ENCODE results near the gene TSSK2.
"Not testable (repeated sequence)": the region's sequence is repeated elsewhere in the genome, so short reads cannot be mapped to it uniquely, and the experiment has no call there.

TSSK2 gene

DNA sequence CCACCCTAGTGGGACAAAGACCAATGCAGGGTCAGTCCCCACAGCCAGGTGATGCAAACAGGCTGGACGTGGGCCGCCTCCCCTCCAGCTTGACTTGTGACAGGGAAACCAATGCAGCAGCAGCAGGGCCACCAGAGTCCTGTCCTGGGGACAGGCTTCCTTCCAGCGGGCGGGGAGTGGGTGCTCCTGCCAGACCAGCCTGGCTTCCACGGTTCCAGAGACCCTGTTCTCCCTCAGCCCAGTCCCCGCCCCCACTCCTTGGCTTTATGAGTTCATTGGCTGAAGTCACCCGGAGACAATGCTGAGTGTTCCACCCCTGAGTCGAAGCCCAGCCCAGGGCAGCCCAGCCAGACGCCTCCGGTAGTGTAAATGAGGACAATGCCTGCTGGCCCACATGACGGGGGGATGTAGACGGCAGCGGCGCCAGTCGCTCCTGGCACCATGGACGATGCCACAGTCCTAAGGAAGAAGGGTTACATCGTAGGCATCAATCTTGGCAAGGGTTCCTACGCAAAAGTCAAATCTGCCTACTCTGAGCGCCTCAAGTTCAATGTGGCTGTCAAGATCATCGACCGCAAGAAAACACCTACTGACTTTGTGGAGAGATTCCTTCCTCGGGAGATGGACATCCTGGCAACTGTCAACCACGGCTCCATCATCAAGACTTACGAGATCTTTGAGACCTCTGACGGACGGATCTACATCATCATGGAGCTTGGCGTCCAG, at the start of gene TSSK2:
TSSK2 (plus strand) TSS at position 350 of the 726 bp plus-strand sequence; CDS start at position 442, 92 bp downstream.
- DNase-seq, result no peak

DNA sequence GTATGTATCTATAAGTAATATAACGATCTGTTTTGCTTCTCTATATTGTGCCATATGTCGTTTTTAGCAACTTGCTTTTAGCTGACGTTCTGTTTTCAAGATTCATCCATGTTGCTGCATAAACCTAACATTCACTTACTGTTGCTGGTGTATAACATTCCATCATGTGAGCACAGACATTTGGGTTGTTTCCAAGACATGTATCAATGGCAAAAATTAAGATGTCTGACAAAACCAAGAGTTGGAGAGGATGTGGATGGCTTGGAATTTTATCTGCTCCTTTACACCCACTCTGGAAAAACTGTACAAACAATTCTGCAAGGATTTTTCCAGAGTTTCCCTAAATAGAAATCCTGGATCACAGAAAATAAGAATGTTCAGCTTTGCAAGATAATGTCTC, 49.8 kb upstream of the TSSK2 start:
- DNase-seq, result no peak

DNA sequence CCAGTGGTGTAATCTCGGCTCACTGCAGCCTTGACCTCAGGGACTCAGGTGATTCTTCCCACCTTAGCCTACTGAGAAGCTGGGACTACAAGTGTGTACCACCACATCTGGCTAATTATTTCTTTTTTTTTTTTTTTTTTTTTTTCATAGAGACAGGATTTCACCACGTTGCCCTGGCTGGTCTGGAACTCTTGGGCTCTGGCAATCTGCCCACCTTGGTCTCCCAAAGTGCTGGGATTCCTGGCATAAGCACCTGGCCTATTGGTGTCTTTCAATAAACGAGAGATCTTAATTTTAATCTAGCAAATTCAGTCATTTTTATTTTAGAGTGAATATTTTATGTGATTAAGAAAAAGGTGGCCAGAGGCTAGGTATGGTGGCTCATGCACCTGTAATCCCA, 49.0 kb upstream of the TSSK2 start:
- DNase-seq, result no peak

DNA sequence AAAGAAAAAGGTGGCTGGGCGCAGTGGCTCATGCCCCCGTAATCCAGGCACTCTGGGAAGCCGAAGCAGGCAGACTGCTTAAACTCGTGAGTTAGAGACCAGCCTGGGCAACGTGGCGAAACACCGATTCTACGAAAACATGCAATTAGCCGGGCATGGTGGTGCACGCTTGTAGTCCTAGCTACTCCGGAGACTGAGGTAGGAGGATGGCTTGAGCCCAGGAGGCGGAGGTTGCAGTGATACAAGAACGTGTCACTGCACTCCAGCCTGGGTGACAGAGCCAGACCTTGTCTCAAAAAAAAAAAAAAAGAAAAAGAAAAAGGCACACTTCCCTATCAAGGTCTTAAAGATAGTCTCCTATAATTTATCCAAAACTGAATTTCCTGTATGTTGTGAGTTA, 48.3 kb upstream of the TSSK2 start:
- no peak for DNase-seq

DNA sequence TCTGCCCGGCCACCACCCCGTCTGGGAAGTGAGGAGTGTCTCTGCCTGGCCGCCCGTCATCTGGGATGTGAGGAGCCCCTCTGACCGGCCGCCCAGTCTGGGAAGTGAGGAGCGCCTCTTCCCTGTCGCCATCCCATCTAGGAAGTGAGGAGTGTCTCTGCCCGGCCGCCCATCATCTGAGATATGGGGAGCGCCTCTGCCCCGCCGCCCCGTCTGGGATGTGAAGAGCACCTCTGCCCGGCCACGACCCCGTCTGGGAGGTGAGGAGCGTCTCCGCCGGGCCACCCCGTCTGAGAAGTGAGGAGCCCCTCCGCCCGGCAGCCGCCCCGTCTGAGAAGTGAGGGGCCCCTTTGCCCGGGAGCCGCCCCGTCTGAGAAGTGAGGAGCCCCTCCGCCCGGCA, 47.0 kb upstream of the TSSK2 start:
- not testable (repeated sequence) for DNase-seq

DNA sequence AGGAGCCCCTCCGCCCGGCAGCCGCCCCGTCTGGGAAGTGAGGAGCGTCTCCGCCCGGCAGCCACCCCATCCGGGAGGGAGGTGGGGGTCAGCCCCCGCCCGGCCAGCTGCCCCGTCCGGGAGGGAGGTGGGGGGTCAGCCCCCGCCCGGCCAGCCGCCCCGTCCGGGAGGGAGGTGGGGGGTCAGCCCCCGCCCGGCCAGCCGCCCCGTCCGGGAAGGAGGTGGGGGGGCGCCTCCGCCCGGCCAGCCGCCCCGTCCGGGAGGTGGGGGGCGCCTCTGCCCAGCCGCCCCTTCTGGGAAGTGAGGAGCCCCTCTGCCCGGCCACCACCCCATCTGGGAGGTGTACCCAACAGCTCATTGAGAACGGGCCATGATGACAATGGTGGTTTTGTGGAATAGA, 46.5 kb upstream of the TSSK2 start:
- DNase-seq, result not testable (repeated sequence)

DNA sequence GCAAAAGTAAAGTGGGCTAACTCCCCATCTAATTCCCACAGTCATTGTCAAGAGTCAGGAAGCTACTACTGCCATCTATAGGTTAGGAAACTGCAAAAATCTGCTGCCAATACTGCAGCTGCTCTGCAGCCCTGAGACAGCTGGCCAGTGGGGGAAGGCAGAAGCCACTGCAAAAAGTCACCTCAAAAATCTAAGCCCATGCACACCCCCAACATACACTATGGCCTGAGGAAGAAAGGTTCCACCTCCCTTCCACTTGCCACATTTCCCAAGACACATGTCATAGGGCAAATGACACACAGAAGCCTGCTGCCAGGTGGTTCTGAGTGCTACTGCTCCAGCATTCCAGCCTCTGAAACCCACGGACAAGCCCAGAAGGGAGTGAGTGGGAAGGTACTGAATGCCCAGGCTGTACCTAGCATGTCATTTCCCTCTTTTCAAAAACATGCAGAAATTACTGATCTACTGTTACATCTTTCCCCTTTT, 45.8 kb upstream of the TSSK2 start:
- no peak for DNase-seq

DNA sequence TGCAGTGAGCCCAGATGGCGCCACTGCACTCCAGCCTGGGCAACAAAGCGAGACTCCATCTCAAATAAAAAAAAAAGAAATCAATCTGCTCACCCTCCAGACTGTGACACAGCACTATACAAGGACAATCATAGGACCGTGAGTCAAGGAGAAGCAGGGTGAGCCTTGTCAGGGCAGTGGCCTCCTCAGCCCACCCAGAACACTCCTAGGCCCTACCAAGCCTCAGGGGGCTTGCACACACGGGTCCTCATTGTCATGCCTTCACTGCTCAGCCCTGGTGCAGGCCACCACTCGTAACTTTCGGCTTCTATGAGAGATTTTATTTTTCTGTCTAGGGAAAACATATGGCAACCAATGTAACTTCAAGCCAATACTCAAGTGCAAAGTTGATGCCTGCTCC, 44.7 kb upstream of the TSSK2 start:
- no peak for DNase-seq

DNA sequence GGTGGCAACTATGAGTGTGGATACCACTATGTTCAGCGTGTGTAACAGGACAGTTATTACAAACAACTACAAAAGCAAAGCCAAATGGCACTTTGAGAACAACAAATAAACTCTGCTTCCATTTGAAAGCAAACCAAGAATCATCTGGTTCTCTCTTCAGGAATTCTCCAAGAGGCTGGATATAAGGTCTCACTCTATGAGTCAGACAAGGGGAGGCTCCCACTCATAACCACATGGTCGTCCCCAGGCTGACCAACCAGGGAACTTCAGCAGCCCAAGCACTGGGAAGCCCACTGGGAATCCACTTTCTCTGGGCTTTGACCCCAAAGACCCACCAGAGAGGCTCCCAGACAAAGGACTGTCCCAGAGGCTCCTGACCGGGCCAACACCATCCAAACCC, 44.2 kb upstream of the TSSK2 start:
- DNase-seq, result no peak

DNA sequence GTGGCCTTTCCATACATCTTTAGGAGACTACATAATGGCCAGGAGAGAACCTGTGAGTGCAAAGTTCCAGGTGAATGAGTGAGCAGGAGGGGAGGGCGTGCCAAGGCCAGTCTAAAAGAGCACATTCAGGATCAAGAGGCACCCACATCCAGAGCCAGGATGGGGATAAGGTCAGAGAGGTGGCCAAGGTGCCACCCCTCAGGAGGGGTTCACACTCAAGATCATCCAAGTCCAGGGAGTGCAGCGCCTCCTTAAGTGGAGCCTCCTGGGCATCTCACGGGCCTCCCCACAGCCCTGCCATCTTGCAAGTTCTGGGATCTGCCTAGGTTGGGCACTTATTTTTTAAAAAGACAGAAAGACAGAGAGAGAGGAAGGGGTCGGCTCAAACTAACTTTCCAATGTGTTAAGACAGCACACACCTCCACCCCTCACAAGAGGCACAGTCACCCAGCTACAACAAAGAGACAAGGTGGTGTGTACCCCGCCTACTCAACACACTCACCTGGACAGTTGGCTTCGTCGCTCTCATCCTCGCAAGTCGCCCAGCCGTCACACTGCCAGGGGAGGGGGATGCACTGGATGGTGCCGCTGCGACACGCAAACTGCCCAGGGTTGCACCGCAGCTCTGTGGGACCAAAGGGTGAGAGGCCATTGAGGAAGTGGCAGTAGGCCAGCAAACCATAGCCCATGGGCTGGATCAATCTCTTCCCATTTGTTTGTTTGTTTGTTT, 42.1 kb upstream of the TSSK2 start:
- no peak for DNase-seq

DNA sequence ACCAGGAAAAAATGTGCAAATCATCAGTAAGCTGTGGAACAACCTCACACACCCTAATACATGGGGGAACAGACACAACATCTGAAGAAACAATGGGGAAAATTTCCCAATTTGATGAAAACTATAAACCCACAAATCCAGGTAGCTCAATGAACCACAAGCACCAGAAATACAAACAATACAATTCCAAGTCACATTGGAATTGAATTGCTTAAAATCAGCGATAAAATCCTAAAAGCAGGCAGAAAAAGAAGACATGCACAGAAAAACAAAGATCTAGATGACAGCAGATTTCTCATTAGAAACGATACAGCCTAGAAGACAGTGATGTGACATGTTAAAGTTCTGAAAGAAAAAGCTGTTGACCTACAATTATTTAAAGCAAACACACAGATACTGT, 40.9 kb upstream of the TSSK2 start:
- no peak for DNase-seq

DNA sequence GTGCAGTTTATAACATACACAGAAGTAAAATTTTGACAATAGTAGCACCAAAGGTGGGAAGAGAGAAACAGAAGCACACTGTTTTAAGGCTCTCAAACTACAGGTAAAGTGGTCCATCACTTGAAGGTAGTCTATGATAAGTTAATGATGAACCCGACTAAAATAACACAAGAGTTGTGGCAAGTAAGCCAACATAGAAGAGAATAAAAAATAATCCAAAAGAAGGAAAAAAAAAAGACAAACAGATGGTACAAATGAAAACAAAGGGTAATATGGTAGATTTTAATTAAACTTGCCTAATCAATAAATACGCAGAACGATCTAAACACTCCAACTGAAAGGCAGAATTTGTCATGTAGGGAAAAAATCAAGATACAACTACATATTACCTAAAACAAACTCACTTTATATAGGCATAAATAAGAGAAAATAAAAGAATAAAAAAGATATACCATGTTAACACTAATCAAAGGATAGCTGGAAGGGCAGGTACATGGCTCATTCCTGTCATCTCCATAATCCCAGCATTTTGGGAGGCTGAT, 40.5 kb upstream of the TSSK2 start:
- DNase-seq, result no peak

DNA sequence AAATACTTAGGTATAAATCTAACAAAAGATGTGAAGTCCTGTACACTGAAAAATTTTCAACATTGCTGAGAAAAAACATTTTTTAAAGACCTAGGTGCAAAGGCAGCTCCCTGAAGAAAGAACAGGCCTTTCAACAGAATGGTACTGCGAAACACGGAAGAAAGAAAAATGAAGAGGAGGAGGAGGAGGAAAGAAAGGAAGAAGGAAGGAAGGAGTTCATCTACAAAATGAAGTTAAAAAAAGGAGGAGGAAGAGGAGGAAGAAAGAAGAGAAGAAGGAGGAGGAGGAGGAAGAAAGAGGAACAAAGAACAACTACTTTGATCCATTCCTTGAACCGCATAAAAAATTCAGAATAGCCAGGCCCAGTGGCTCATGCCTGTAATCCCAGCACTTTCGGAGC, 38.4 kb upstream of the TSSK2 start:
- DNase-seq, result no peak

DNA sequence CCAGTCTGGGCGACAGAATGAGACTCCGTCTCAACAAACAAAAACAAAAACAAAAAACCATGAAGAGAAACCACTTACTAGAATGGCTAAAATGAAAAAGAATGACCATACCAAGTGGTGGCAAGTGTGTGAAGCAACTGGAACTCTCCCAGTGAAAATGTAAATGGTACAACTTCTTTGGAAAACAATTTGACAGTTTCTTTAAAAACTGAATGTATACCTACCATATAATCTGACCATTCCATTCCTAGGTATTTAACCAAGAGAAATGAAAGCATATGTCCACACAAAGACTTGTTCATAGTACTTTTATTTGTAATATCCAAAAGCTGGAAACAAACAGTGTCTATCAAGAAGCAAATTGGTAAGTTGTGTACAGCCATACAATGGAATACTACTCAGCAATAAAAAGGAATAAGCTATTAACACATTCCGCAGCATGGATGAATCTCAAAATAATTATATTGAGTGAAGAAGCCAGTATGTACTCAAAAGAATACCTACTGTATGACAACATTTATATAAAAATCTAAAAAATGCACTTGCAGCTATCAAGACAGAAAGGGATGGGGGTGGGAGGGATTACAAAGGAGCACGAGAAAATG, 36.6 kb upstream of the TSSK2 start:
- no peak for DNase-seq

DNA sequence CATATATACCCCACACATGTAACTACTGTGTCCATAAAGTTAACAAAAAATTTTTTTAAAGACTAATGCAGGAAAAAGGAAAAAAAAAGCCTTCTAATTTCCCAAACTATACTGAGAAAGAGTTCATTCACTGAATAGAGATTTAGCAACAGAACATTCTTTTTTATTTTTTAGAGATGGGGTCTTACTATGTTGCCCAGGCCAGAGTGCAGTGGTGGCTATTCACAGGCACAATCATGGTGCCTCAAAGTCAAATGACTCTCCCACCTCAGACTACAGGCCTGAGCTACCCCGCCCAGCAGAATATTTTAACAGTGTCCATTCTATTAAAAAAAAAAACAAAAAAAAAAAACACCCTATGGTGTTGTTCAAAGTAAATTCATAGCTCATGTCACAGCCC, 34.6 kb upstream of the TSSK2 start:
- DNase-seq, result no peak

DNA sequence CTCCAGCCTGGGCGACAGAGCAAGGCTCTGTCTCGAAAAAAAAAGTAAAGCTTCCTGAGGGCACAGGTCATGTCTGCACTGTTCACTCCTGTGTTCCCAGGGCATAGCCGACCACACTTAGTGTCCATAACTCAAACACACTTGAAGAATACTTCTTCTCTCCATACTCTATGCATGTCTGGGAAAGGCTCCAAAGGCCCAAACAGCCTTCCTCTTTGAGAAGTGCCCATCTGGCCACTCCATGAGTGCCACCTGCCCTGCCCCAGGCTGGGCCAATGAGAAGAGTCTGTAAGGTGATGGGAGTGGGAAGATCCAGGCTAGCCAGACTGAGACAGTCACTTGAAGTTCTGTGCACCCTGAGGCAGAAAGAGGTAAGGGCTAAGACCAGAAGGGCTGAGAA, 33.6 kb upstream of the TSSK2 start:
- no peak for DNase-seq

DNA sequence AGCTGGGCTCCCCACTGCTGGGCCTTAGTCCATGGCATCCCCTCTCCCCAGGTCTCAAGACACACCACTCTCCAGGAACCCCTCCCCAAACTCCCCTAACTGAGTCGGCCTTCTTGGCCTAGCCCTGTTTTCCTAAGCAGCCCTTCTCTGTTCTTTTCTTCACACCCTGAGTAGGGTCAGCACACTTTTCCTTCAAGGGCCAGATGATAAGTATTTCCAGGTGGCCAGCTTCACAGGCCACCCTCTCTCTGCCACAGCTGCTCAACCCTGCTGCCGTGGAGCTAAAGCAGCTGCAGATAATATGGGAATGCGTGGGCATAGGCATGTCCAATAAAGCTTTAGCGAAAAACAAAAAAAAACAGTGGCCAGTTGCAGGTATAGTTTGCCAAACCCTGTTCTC, 33.0 kb upstream of the TSSK2 start:
- DNase-seq, result no peak

DNA sequence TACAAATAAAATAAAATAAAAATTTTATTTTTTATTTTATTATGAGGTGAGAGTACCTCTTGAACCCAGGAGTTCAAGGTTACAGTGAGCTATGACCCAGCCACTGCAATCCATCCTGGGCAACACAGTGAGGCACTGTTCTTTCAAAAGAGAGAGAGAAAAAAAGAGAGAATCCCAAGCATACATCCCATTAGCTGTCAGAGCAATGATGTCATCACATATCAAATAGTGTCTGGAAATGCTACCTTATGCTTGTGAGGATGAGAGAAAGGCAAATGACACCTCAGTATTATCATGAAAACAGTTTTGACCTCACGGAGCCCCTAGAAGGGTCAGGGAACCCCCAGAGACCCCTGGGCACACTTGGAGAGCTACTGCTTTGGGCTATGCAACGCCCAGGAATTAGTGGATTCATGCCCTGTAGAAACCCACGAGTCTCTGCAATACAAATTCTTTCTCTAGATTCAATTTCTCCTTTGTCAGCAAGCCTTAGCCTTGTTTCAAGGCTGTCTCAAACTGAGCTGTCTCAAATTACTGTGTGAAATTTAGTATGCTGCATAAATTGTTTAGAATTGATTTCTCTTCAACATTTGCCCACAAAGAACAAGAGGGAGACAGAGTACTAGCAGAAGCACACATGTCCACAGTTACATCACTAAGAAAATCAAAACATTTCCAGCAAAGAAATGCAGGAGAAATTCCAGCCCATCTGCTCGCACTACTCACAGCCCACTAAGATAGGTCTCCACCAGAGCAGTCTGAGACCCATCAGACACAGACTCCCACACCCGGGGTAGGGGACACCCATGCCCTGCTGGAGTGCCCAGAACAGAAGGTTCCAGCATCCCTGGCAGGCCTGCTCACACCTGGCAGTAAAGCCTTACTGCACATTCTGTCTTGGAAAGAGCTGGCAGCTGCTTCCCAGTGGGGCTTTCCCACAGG, 27.0 kb upstream of the TSSK2 start:
- no peak for DNase-seq

DNA sequence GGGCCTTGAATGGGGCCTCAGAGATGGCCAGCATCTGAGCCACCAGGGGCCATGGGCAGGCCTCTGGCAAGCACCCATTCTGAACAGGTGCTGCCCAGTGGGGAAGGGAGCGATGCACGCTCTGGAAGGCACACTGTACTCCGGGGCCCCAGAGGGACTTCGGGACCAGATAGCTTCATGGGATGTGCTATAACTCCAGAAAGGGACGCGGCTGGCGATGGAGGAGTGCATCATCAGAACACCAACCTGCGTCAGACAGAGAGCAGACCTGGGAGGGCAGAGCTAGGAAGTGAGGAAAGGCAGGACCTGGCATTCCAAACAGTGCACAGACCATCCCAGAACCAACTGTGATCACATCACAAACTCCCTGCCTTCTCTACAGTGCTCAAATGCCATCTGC, 25.7 kb upstream of the TSSK2 start:
- DNase-seq, result no peak

DNA sequence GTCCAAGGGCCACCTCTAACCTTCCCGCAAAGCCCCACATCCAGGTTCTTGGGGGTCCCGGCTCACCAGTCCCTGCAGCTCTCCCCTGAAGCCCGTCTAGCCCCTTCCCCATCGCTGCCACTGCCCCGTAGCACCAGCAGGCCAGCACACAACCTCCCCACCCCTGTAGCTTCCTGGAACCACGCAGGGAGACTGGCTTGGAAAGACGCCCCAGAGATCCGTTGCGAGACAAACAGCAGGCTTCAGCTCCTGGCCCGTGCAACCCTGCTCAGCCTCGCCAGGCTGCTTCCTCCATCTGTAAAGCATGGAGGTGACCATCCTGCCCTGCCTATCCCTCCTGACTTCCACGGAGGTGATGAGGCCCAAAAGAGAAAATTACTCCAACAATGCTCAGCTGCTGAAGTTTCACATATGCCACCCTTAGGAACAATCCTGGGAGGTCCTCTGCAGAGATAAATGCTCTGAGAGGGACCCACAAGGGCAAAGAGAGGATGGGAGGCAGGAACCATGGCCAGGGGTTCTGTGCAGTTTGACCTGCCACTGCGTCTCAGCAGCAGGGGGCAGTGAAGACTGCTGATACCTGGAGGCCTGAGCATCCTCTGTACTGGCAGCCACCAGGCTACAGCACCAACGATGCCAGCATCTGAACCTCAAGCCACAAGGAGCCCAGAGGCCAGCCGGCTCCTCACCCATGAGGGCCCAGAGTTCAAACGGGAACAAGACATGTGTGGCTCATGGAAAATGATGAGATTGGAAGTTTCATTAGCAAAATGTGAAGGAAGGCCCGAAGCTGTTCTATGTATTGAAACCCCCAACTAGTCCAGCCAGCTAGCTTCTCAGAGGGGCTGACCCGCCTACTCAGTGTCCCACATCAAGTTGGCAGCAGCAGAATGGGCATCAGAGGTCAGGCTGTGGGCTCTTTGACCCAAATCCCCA, 25.0 kb upstream of the TSSK2 start:
- DNase-seq, result peak; percentile 16
